RPMI8226 (cell line): ENCODE results near the gene HIGD2A.
"Not testable (repeated sequence)": the region's sequence is repeated elsewhere in the genome, so short reads cannot be mapped to it uniquely, and the experiment has no call there.

Source experiments
- DNase-seq: peaks from one replicate; pipeline ENCODE4 v3.0.0-alpha.2; 2015

The HIGD2A gene

GRCh38 chr5:176396330-176396729, 7.8 kb downstream of the HIGD2A start:
- peak; percentile 90 for DNase-seq

- no peak for DNase-seq
These were observed 9.3 kb downstream of the HIGD2A start for GRCh38 chr5:176397736-176398420.

GRCh38 chr5:176400382-176401156, 12.0 kb downstream of the HIGD2A start:
- no peak for DNase-seq

- DNase-seq = no peak
These were observed 13.0 kb downstream of the HIGD2A start for GRCh38 chr5:176401281-176402205.

GRCh38 chr5:176405656-176406435, 17.3 kb downstream of the HIGD2A start:
- DNase-seq = no peak

- peak; percentile 88 for DNase-seq
These were observed 18.0 kb downstream of the HIGD2A start for GRCh38 chr5:176406436-176407052.

- DNase-seq = no peak
These were observed 19.1 kb downstream of the HIGD2A start for GRCh38 chr5:176407456-176408251.

GRCh38 chr5:176408252-176408573, 19.7 kb downstream of the HIGD2A start:
- DNase-seq = not testable (repeated sequence)

- no peak for DNase-seq
These were observed 20.0 kb downstream of the HIGD2A start for GRCh38 chr5:176408590-176408989.

GRCh38 chr5:176409765-176410164, 21.2 kb downstream of the HIGD2A start:
- no peak for DNase-seq

- peak; percentile 51 for DNase-seq
These were observed 22.1 kb downstream of the HIGD2A start for GRCh38 chr5:176410486-176411180.

GRCh38 chr5:176412517-176413254, 24.1 kb downstream of the HIGD2A start:
- no peak for DNase-seq

GRCh38 chr5:176413255-176413565, 24.7 kb downstream of the HIGD2A start:
- no peak for DNase-seq

- no peak for DNase-seq
These were observed 25.2 kb downstream of the HIGD2A start for GRCh38 chr5:176413709-176414191.

GRCh38 chr5:176414704-176415103, 26.2 kb downstream of the HIGD2A start:
- no peak for DNase-seq

- peak; percentile 16 for DNase-seq
These were observed 26.8 kb downstream of the HIGD2A start for GRCh38 chr5:176415240-176415951.

GRCh38 chr5:176415952-176416924, 27.7 kb downstream of the HIGD2A start, which contains the start of gene CLTB:
CLTB (minus strand) TSS chr5:176416539; CDS start chr5:176416363, 176 bp downstream.
- peak; percentile 95 for DNase-seq

- no peak for DNase-seq
These were observed 28.4 kb downstream of the HIGD2A start for GRCh38 chr5:176416965-176417364.
